GM18499 (cell line): Measurements from ENCODE around the gene MAP2K6.

Source experiments
- ATAC-seq: cut with Tn5 transposase; IDR thresholded peaks from one replicate; pipeline ENCODE4 v1.9.1; 2021; ENCODE audit warnings: moderate number of reproducible peaks; ENCODE audit not compliant: insufficient read depth, unreplicated experiment

The MAP2K6 gene

DNA sequence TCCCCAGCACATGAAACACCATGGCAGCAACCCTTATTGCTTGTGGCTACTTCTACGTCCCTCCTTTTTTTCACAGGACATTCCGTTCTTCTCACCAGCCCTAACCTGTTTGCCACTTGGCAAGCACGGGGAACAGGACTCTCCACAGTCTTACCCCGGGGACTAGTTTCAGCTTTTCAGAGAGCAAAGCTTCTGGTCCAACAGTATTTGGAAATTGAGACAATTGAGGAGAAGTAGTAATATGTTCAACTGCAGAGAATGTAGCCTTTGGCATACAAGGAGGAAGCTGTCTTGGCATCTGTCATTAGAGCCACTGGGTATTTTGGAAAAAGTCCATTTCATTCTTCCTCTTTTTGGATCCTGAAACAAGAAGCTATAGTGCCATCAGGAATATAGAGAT, 65.7 kb downstream of the MAP2K6 start:
- ATAC-seq, result no peak

DNA sequence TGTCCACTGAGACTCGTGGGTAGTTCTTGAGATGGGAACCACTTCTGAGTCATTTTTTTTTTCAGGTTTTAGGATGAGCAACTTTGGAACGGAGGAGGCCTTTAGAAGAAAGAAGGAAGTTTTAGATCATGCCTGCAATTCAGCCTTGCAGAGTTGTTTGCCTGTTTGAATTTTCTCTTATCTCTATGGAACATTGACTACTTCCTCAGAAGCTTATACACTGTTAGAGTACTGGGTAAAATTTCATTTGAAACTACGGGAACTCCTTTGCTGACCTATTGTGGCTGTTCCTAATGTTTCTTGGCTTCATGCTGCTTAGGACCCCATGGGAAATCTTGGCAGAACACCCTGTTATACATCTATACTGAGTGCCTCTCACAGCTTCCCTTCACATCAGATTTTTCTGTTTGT, 70.8 kb downstream of the MAP2K6 start:
- ATAC-seq, result no peak

- no peak for ATAC-seq
Observed at GRCh38 chr17:69485901-69486643, 71.6 kb downstream of the MAP2K6 start.

DNA sequence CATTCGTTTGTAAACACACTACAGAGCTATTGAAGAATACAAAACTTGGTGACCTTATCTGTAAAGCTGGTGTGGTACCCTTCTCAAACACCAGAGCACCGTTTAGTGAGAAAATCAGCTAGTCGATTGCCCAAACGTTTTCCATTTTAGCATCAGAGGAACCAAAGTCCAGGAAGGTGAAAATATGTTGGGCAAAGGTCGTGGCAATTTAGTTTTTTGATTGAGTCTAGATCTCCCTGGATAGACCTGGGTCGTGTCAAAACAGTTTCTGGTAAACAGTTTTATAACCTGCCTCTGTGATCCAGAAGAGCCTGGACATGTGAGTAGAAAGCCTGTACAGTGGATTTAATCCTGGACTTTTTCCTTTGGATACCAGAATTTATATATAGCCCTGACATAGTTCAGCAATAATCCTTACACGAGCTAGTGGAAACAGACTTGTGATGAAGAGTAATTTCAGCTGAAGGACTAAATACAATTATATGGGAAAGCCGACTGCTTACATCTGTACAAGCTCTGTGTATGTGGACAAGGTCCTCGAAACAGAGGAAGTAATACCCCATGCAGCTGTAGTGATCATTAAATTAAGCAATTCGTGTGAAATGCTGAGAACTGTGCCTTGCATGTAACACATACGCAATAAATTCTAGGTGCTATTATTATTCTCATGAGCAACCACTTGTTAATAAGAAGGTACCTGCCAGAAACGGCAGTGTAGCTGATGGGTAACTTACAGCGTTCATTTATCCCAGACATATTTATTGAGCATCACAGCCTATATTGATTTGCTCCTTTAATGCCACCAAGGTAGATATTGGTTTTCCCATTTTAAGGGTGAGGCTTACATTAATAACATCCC, 72.5 kb downstream of the MAP2K6 start:
- ATAC-seq, result no peak

GRCh38 chr17:69489313-69489712, 74.8 kb downstream of the MAP2K6 start:
- ATAC-seq, result no peak

GRCh38 chr17:69492410-69493071, 78.0 kb downstream of the MAP2K6 start:
- no peak for ATAC-seq

DNA sequence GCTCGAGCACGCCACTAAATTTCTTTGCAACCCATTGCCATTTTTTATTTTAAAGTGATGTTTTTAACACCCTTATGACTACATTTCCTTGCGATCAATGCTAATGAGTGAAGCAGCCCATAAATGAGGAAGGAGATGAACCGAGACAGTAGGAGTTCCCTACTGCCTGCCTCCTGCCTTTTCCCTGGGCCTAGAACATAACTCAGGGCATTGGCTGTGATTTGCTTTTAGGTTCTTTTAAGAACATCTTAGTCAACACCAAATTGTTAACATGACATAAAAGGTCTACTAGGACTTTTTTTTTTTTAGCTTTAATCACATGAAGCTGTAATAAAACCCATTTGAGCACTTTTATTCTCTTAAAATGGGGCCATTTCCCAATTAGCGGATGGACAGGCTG, 81.3 kb downstream of the MAP2K6 start:
- ATAC-seq, result no peak

DNA sequence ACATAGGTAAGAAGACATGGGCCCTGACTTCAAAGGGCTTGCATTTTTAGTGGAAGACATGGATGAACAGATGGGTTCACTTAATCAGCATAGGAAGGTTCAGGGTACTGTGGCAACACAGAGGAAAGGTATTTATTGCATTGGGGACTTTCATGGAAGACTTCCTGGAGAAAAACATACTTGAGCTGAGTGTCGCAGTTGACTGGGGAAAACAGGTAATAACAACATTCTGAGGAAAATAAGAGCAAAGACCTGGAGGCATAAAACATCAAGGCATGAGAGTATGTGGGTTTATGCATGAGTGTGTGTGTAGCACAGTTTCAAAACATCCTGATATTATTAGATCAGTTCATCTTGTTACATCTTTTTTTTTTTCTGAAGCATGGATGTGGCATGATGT, 82.7 kb downstream of the MAP2K6 start:
- ATAC-seq, result no peak

- ATAC-seq, result no peak
Observed at GRCh38 chr17:69499318-69499717, 84.8 kb downstream of the MAP2K6 start.

- ATAC-seq, result no peak
Observed at GRCh38 chr17:69500911-69501429, 86.5 kb downstream of the MAP2K6 start.

DNA sequence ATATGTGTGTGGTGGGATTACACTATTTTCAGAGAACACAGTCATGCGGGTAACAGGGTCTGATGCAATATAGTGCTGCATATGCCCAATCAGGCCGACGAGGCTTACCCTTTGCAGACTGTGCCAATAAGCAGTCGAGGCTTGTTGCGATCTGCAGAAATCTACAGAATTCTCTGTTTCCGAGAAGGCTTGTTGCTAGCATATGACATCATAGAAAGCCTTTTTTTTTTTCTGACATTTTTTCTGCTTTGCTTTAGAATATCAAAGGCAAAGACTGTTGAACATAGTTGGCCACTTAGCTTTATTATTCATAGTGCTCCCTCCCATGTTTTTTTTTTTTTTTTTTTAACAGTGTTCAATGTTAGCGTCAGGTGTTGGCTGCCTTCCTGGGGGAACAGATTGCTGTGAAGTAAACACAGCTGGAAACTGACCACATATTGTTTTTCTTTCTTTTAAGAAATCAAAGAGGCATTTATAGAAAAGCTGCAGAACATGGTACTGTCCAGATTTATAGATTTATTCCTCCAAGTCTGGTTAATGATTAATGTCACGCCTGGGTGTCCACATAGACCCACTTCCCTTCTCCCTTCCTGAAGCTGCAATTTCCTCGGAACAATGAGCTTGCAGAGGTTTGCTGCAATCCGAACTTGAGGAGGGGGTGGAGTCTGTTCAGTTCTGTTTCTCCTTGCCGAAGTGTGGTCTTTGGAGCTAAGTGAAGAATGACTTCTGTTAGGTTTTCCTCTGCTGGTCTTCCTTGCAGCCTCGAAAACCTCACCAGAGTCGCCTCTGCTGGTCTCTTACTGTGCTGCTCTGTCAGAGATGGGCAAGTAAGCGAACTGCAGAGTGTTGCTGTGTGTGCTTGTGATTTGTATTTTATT, 87.3 kb downstream of the MAP2K6 start:
- ATAC-seq, result no peak

DNA sequence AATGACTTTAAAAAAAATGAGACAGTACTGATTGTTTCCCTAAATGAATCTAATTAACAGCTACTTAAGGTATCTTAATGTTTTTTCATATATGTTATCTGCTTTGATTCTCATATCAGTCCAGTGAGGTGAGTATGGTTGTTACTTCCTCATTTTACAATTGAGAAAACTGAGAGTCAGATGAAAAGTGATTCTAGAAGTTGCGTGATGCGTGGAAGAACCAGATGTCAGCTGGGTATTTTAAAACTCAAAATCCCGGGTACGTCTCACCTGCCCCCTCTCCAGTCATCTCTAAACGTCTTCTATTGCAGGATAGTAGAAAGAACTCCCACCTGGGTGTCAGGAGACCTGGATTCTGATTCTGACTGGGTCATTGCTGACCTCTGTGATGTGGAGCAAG, 89.2 kb downstream of the MAP2K6 start:
- peak; percentile 90 for ATAC-seq

- ATAC-seq, result no peak
Observed at GRCh38 chr17:69505740-69506139, 91.2 kb downstream of the MAP2K6 start.

GRCh38 chr17:69506489-69506888, 92.0 kb downstream of the MAP2K6 start:
- no peak for ATAC-seq

DNA sequence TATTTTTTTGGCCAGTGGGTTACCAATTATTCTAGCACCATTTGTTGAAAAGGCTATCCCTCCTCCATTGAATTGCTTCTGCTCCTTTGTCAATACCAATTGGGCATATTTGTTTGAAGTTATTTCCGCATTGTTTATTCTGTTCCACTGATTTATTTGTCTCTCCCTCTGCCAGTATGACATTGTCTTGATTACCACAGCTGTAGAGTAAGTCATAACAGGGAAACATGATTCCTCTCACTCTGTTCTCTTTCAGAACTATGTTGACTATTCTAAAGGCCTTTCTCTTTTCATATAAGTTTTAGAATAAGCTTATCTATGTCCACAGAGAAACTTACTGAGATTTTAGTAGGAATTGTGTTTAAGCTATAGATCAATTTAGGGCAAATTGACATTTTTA, 94.3 kb downstream of the MAP2K6 start:
- ATAC-seq, result no peak

GRCh38 chr17:69511250-69511649, 96.8 kb downstream of the MAP2K6 start:
- ATAC-seq, result no peak

GRCh38 chr17:69512946-69513345, 98.4 kb downstream of the MAP2K6 start:
- ATAC-seq, result no peak

GRCh38 chr17:69516225-69516624, 101.7 kb downstream of the MAP2K6 start:
- ATAC-seq, result no peak

DNA sequence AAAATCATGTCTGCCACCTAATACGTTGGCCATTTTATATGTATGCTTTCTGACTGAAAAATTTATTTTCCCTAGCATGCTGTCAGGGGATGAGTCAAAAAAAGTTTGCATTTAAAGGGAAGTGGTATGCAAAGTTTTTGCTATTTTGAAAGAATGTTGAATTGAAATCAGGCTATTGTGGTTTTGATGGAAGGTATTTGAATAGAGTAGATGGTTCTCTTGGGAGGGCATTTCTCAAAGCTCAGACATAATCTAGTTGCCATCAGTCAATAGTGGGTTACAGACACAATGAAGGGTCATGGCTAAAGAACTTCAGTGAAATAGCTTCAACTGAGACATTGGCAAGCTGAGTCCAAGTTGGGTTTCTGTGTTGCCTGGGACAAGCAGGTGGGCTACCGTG, 102.4 kb downstream of the MAP2K6 start:
- ATAC-seq, result peak; percentile 89

DNA sequence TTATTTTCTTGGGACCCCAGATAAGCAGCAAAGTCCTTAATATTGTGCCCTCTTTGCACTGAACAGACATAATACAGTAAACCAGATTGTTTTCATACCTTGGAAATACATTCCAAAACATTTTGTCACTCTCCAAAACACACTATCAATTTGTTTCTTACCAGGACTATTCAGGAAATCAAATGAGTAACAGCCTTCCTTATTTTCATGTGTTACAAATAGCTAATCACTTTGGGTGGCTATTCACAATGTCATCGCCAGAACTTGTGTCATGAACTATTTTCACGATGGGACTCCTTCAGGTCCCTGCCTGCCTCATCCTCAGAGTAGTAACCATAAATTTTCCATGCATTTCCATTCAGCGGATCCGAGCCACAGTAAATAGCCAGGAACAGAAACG, 104.5 kb downstream of the MAP2K6 start:
- no peak for ATAC-seq
